ENCODE measurements around the gene CDK8.

- TF ChIP-seq CTCF (conservative IDR thresholded peaks at IDR 0.05; ENCODE audit: low read depth, low read length) (no peak), EZH2phosphoT487 (IDR thresholded peaks at IDR 0.05; ENCODE audit: borderline replicate concordance, low read length) (no peak)
Observed at GRCh38 chr13:26370553-26370952, 116.6 kb downstream of the CDK8 start.

All from PC-3 (cell line).